HEK293 (cell line): Measurements from ENCODE around the gene ZFC3H1.

Experiments used
- CTCF ChIA-PET: fragments of 350-600 bp; formaldehyde crosslinking; extraction: SDS; loops from one replicate; lab custom pipeline; 2021; ENCODE audit warnings: antibody characterized with exemption; lab: Yijun Ruan, JAX
- POLR2A ChIA-PET: fragments of 300-600 bp; formaldehyde crosslinking; extraction: SDS; loops from one replicate; lab custom pipeline; 2020; ENCODE audit warnings: antibody characterized with exemption, inconsistent platforms; lab: Yijun Ruan, JAX
- H3K27ac ChIP-seq: fragments of 200-500 bp; sonication (Bioruptor generic); 2 replicates; pipeline ENCODE4 v1.5.1; 2014; ENCODE audit warnings: low read depth, low read length, control low read depth, inconsistent platforms; ENCODE audit errors: extremely low read depth
- H3K36me3 ChIP-seq, 2 experiments: fragments of 200-500 bp in 1 of 2; sonication (Bioruptor generic) in 1 of 2; 1 replicate in 1 of 2; 2 replicates in 1 of 2; pipeline ENCODE4 v1.5.1; 2014 to 2017; ENCODE audit warnings: inconsistent platforms in 2 of 2, low read length in 2 of 2; ENCODE audit not compliant: control insufficient read depth in 2 of 2, insufficient read depth in 1 of 2
- H3K4me1 ChIP-seq: fragments of 200-500 bp; sonication (Bioruptor generic); 2 replicates; pipeline ENCODE4 v1.5.1; 2014; ENCODE audit warnings: mild to moderate bottlenecking, low read length, inconsistent platforms; ENCODE audit not compliant: control insufficient read depth, insufficient read depth
- H3K4me3 ChIP-seq: 2 replicates; pipeline ENCODE4 v1.5.1; 2011; ENCODE audit warnings: low read depth, mild to moderate bottlenecking, control low read depth, low read length, moderate library complexity
- H3K9me3 ChIP-seq: fragments of 200-500 bp; sonication (Bioruptor generic); 2 replicates; pipeline ENCODE4 v1.5.1; 2014; ENCODE audit warnings: low read depth, low read length, inconsistent platforms; ENCODE audit not compliant: control insufficient read depth, insufficient read depth
- FEZF1 ChIP-seq: fragments of 450-650 bp; formaldehyde crosslinking; IDR thresholded peaks from 2 replicates; pipeline ENCODE4 v1.5.1; 2016; ENCODE audit warnings: missing biosample characterization, missing genetic modification characterization
- GFI1B ChIP-seq: fragments of 450-650 bp; formaldehyde crosslinking; IDR thresholded peaks from 2 replicates; pipeline ENCODE4 v1.5.1; 2016; ENCODE audit warnings: missing biosample characterization, missing genetic modification characterization
- GLI4 ChIP-seq: fragments of 450-650 bp; formaldehyde crosslinking; IDR thresholded peaks from 2 replicates; pipeline ENCODE4 v1.5.1; 2016; ENCODE audit warnings: missing biosample characterization, missing genetic modification characterization
- GLIS1 ChIP-seq: fragments of 450-650 bp; formaldehyde crosslinking; IDR thresholded peaks from 2 replicates; pipeline ENCODE4 v1.5.1; 2016; ENCODE audit warnings: missing biosample characterization, missing genetic modification characterization
- OSR2 ChIP-seq: fragments of 450-650 bp; formaldehyde crosslinking; IDR thresholded peaks from 2 replicates; pipeline ENCODE4 v1.5.1; 2016; ENCODE audit warnings: missing biosample characterization, missing genetic modification characterization
- SCRT2 ChIP-seq: fragments of 450-650 bp; formaldehyde crosslinking; IDR thresholded peaks from 2 replicates; pipeline ENCODE4 v1.5.1; 2016; ENCODE audit warnings: missing biosample characterization, missing genetic modification characterization
- ZBTB11 ChIP-seq: fragments of 450-650 bp; formaldehyde crosslinking; conservative IDR thresholded peaks from 2 replicates; pipeline ENCODE4 v1.5.1; 2016; ENCODE audit warnings: low read depth, missing biosample characterization, missing genetic modification characterization
- ZNF146 ChIP-seq: fragments of 450-650 bp; formaldehyde crosslinking; IDR thresholded peaks from 2 replicates; pipeline ENCODE4 v1.5.1; 2016; ENCODE audit warnings: missing biosample characterization, missing genetic modification characterization
- ZNF155 ChIP-seq: fragments of 450-650 bp; formaldehyde crosslinking; IDR thresholded peaks from 2 replicates; pipeline ENCODE4 v1.5.1; 2016; ENCODE audit warnings: missing biosample characterization, missing genetic modification characterization
- ZNF18 ChIP-seq: fragments of 450-650 bp; formaldehyde crosslinking; IDR thresholded peaks from 2 replicates; pipeline ENCODE4 v1.5.1; 2016; ENCODE audit warnings: missing biosample characterization, missing genetic modification characterization
- ZNF221 ChIP-seq: fragments of 450-650 bp; formaldehyde crosslinking; IDR thresholded peaks from 2 replicates; pipeline ENCODE4 v1.5.1; 2017; ENCODE audit warnings: missing biosample characterization, missing genetic modification characterization, borderline replicate concordance
- ZNF335 ChIP-seq: fragments of 450-650 bp; formaldehyde crosslinking; conservative IDR thresholded peaks from 2 replicates; pipeline ENCODE4 v1.5.1; 2016; ENCODE audit warnings: missing biosample characterization, missing genetic modification characterization
- ZNF350 ChIP-seq: fragments of 450-650 bp; formaldehyde crosslinking; IDR thresholded peaks from 2 replicates; pipeline ENCODE4 v1.5.0; 2017; ENCODE audit warnings: missing biosample characterization, mild to moderate bottlenecking, missing genetic modification characterization
- ZNF391 ChIP-seq: fragments of 450-650 bp; formaldehyde crosslinking; IDR thresholded peaks from 2 replicates; pipeline ENCODE4 v1.5.1; 2016; ENCODE audit warnings: low read depth, missing biosample characterization, missing genetic modification characterization, borderline replicate concordance
- ZNF48 ChIP-seq: fragments of 450-650 bp; formaldehyde crosslinking; IDR thresholded peaks from 2 replicates; pipeline ENCODE4 v1.5.1; 2016; ENCODE audit warnings: missing biosample characterization, missing genetic modification characterization
- ZNF514 ChIP-seq: fragments of 450-650 bp; formaldehyde crosslinking; IDR thresholded peaks from 2 replicates; pipeline ENCODE4 v1.5.1; 2016; ENCODE audit warnings: missing biosample characterization, missing genetic modification characterization
- ZNF626 ChIP-seq: fragments of 450-650 bp; sonication (Bioruptor Pico); formaldehyde crosslinking; IDR thresholded peaks from 2 replicates; pipeline ENCODE4 v1.5.1; 2018; ENCODE audit warnings: missing biosample characterization, missing genetic modification characterization, inconsistent platforms
- ZNF654 ChIP-seq: fragments of 450-650 bp; formaldehyde crosslinking; IDR thresholded peaks from 2 replicates; pipeline ENCODE4 v1.5.1; 2016; ENCODE audit warnings: low read depth, missing biosample characterization, missing genetic modification characterization
- ZNF791 ChIP-seq: fragments of 450-650 bp; formaldehyde crosslinking; IDR thresholded peaks from 2 replicates; pipeline ENCODE4 v1.5.1; 2016; ENCODE audit warnings: missing biosample characterization, missing genetic modification characterization
- ZNF837 ChIP-seq: fragments of 450-650 bp; formaldehyde crosslinking; IDR thresholded peaks from 2 replicates; pipeline ENCODE4 v1.5.1; 2016; ENCODE audit warnings: missing biosample characterization, missing genetic modification characterization
- TF ChIP-seq, protein P1 (sequence below): fragments of 450-650 bp; formaldehyde crosslinking; IDR thresholded peaks from 2 replicates; pipeline ENCODE4 v1.5.1; 2016; ENCODE audit warnings: missing biosample characterization, missing genetic modification characterization
- TF ChIP-seq, protein P2 (sequence below): fragments of 450-650 bp; formaldehyde crosslinking; IDR thresholded peaks from 2 replicates; pipeline ENCODE4 v1.5.1; 2016; ENCODE audit warnings: missing biosample characterization, missing genetic modification characterization, borderline replicate concordance

Gene ZFC3H1

GRCh38 chr12:71693126-71693525 lies 29.5 kb upstream of the ZFC3H1 start:
- H3K36me3 ChIP-seq: peaks cover 21 to 25% of the 10 kb centered on the region in 2 experiments
- H3K4me1 ChIP-seq: 0 out of 2 replicates have a peak, but pooled peaks cover 3% of the 10 kb centered on the region
- H3K4me3 ChIP-seq: no peak overlapping the region
- H3K9me3 ChIP-seq: no peaks in the 10 kb centered on the region
- POLR2A ChIA-PET: no interaction called here
- H3K27ac ChIP-seq: no peak overlapping the region
- CTCF ChIA-PET: interaction anchor here (0.6 kb wide), 2 partner anchors 29 to 58 kb away, joined by 3 to 6 read pairs; partner anchors contain the start of gene THAP2
- TF ChIP-seq ZNF155 (tag by site-specific recombination) (no peak), GLIS1 (tag by site-specific recombination) (no peak), ZNF791 (tag by site-specific recombination) (no peak), ZNF514 (tag by site-specific recombination) (no peak), ZNF18 (tag by site-specific recombination) (no peak), GFI1B (tag by site-specific recombination) (no peak)
- TF ChIP-seq, protein P1, sequence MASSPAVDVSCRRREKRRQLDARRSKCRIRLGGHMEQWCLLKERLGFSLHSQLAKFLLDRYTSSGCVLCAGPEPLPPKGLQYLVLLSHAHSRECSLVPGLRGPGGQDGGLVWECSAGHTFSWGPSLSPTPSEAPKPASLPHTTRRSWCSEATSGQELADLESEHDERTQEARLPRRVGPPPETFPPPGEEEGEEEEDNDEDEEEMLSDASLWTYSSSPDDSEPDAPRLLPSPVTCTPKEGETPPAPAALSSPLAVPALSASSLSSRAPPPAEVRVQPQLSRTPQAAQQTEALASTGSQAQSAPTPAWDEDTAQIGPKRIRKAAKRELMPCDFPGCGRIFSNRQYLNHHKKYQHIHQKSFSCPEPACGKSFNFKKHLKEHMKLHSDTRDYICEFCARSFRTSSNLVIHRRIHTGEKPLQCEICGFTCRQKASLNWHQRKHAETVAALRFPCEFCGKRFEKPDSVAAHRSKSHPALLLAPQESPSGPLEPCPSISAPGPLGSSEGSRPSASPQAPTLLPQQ (tag by site-specific recombination): no peak

DNA sequence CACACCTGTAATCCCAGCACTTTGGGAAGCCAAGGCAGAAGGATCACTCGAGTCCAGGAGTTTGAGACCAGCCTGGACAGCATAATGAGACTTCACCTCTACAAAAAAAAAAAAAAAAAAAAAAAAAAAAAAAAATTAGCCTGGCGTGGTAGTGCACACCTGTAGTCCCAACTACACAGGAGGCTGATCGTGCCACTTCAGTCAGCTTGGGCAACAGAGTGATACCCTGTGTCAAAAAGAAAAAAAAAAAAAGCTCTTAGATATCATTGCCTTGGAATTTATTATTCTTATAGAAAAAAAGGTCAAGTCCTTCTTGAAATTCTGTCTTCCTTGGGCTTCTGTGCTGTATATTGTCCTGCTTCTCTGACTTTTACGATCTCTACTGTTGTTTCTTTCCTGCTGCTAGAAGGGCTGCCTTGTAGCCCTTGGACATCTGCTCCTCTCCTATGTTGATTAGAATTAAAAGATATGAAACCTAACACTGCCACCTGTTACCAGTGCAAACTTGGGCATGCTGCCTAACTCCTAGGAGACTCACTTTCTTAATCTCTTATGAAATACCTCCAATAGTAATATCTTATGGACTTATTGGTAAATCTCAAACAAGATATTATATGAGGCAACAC lies 28.0 kb upstream of the ZFC3H1 start:
- POLR2A ChIA-PET: interaction anchor here (0.6 kb wide), 1 partner anchor 556 kb away, joined by 6 read pairs; no protein-coding TSS in a partner anchor
- Histone ChIP-seq H3K36me3 (peaks cover 7 to 10% of the 10 kb centered on the region in 2 experiments; a peak in 2 of 3 replicates), H3K4me3 (no peak overlapping the region), H3K4me1 (0 out of 2 replicates have a peak, but pooled peaks cover 3% of the 10 kb centered on the region), H3K27ac (no peak overlapping the region), H3K9me3 (no peaks in the 10 kb centered on the region)
- CTCF ChIA-PET: no interaction called here
- TF ChIP-seq ZNF391 (tag by site-specific recombination) (no peak), ZNF350 (tag by site-specific recombination) (no peak), SCRT2 (tag by site-specific recombination) (peak; percentile 96), OSR2 (tag by site-specific recombination) (peak; percentile 93), ZNF654 (tag by site-specific recombination) (no peak), ZNF221 (tag by site-specific recombination) (no peak), ZNF626 (tag by site-specific recombination) (no peak), ZNF48 (no peak), GLI4 (tag by site-specific recombination) (no peak), ZNF335 (tag by site-specific recombination) (0 out of 2 replicates have a peak, but pooled peaks have one; percentile 23), ZNF146 (tag by site-specific recombination) (no peak), ZNF837 (tag by site-specific recombination) (no peak), FEZF1 (peak; percentile 73), ZBTB11 (tag by site-specific recombination) (0 out of 2 replicates have a peak, but pooled peaks have one; percentile 22)
- TF ChIP-seq, protein P2, sequence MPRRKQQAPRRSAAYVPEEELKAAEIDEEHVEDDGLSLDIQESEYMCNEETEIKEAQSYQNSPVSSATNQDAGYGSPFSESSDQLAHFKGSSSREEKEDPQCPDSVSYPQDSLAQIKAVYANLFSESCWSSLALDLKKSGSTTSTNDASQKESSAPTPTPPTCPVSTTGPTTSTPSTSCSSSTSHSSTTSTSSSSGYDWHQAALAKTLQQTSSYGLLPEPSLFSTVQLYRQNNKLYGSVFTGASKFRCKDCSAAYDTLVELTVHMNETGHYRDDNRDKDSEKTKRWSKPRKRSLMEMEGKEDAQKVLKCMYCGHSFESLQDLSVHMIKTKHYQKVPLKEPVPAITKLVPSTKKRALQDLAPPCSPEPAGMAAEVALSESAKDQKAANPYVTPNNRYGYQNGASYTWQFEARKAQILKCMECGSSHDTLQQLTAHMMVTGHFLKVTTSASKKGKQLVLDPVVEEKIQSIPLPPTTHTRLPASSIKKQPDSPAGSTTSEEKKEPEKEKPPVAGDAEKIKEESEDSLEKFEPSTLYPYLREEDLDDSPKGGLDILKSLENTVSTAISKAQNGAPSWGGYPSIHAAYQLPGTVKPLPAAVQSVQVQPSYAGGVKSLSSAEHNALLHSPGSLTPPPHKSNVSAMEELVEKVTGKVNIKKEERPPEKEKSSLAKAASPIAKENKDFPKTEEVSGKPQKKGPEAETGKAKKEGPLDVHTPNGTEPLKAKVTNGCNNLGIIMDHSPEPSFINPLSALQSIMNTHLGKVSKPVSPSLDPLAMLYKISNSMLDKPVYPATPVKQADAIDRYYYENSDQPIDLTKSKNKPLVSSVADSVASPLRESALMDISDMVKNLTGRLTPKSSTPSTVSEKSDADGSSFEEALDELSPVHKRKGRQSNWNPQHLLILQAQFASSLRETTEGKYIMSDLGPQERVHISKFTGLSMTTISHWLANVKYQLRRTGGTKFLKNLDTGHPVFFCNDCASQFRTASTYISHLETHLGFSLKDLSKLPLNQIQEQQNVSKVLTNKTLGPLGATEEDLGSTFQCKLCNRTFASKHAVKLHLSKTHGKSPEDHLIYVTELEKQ (tag by site-specific recombination): no peak
